ENCODE measurements around the gene TSPAN6. TPM values are rescaled to one million over a fixed set of nuclear protein-coding genes. Genes with fewer than 3 reads are reported as not detected.

TSPAN6 gene
- total RNA-seq, 5 donors from 2014 or later (not counting 1 experiment from before 2014, with no cell fraction given), result 0.91 to 2.1 (median 1.6) TPM

DNA sequence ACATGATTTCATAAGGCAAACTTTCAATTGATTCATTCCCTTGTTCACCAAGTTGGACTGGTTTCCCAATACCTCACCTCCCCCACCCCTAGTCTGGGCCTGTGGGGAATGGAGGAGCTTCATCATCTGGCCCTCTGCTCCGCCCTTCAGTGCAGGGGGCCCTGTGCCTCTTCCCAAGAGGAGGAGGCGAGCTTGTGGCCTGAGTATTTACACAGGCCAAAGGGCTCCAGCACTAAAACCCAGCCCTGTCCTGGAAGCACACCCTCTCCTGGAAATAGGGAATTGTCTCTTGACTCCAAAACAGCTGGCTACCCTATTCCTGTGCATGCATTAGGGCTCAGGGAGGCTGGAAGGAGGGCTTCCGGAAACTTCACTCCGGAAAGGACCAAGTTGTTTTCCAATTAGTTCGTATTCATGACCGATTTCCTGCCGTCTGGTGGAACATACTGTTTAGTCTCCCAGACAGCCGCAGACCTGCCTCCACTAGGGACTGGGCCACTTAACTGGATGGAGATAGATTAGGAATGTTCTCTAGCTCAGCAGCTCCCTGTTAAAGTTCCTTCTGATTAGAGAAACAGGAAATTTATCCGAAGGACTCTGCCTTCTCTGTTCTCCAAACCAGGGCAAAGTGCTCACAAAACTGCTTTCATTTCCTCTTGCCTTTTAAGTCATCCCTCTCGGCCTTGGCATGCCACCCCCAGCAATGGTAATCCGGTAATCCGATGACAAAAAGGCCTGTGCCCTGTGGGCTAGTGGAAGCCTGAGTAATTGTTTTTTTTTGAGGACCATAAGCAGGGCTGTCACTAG is 13.1 kb upstream of the TSPAN6 start:
- Mint-ChIP-seq H3K27ac (no peak overlapping the region), H3K27me3 (peaks cover 7 to 28% of the 10 kb centered on the region in 2 donors), H3K36me3 (no peaks in the 10 kb centered on the region), H3K4me1 (no peaks in the 10 kb centered on the region), H3K4me3 (no peak overlapping the region), H3K9me3 (no peaks in the 10 kb centered on the region)
- Histone ChIP-seq H3K36me3 (ENCODE audit: control insufficient read depth in 2 of 2, extremely low read depth in 1 of 2, insufficient read depth in 1 of 2, low read length in 1 of 2) (no peaks in the 10 kb centered on the region), H3K4me3 (ENCODE audit: control insufficient read depth in 1 of 2, extremely low read depth in 1 of 2, low read length in 1 of 2) (no peak overlapping the region), H3K27me3 (replicated peaks in 1 of 2; ENCODE audit: control insufficient read depth in 2 of 2, extremely low read depth in 1 of 2, insufficient read depth in 2 of 2, low read length in 1 of 2) (peaks cover 0 to 3% of the 10 kb centered on the region in 2 experiments), H3K27ac (ENCODE audit: low read length) (no peak overlapping the region), H3K4me1 (ENCODE audit: control insufficient read depth in 1 of 2, extremely low read depth in 1 of 2, insufficient read depth in 2 of 2, low read length in 2 of 2) (no peaks in the 10 kb centered on the region), H3K9me3 (no peaks in the 10 kb centered on the region)
- ATAC-seq (replicated peaks in 1 of 4) (no peak), DNase-seq (no peak)
- 100% methylated on average over 1 of the region's 12 CpGs for WGBS (ENCODE audit: insufficient coverage)
- POLR2A ChIA-PET, result no interaction called here
- CTCF ChIA-PET, result no interaction called here

GRCh38 chrX:100648458-100649417 is 12.1 kb upstream of the TSPAN6 start:
- ChIA-PET POLR2A (no interaction called here), CTCF (no interaction called here)
- no peaks in the 10 kb centered on the region for H3K4me1 Mint-ChIP-seq
- Histone ChIP-seq H3K4me1 (ENCODE audit: control insufficient read depth in 1 of 2, extremely low read depth in 1 of 2, insufficient read depth in 2 of 2, low read length in 2 of 2) (no peaks in the 10 kb centered on the region), H3K4me3 (ENCODE audit: control insufficient read depth in 1 of 2, extremely low read depth in 1 of 2, low read length in 1 of 2) (no peak overlapping the region), H3K9me3 (no peaks in the 10 kb centered on the region), H3K27ac (ENCODE audit: low read length) (no peak overlapping the region), H3K27me3 (replicated peaks in 1 of 2; ENCODE audit: control insufficient read depth in 2 of 2, extremely low read depth in 1 of 2, insufficient read depth in 2 of 2, low read length in 1 of 2) (peaks cover 0 to 3% of the 10 kb centered on the region in 2 experiments), H3K36me3 (ENCODE audit: control insufficient read depth in 2 of 2, extremely low read depth in 1 of 2, insufficient read depth in 1 of 2, low read length in 1 of 2) (no peaks in the 10 kb centered on the region)
- no peak overlapping the region for H3K4me3 Mint-ChIP-seq
- no peak overlapping the region for H3K27ac Mint-ChIP-seq
- no peak for DNase-seq
- H3K36me3 Mint-ChIP-seq, result no peaks in the 10 kb centered on the region
- no peak for ATAC-seq (replicated peaks in 1 of 4)
- peaks cover 11 to 35% of the 10 kb centered on the region in 2 donors for H3K27me3 Mint-ChIP-seq
- H3K9me3 Mint-ChIP-seq, result no peaks in the 10 kb centered on the region
- WGBS (ENCODE audit: insufficient coverage), result no CpG with 5 or more reads among the region's 8 CpGs

- ChIA-PET CTCF (no interaction called here), POLR2A (no interaction called here)
- 71% methylated on average over 1 of the region's 2 CpGs for WGBS (ENCODE audit: insufficient coverage)
Observed at GRCh38 chrX:100647739-100648138, 11.1 kb upstream of the TSPAN6 start.

GRCh38 chrX:100647095-100647494 is 10.5 kb upstream of the TSPAN6 start:
- ATAC-seq (replicated peaks in 1 of 4) (no peak), DNase-seq (no peak)
- H3K4me3 ChIP-seq (ENCODE audit: control insufficient read depth in 1 of 2, extremely low read depth in 1 of 2, low read length in 1 of 2), result no peak overlapping the region
- no peaks in the 10 kb centered on the region for H3K36me3 Mint-ChIP-seq
- no peaks in the 10 kb centered on the region for H3K9me3 ChIP-seq
- H3K4me1 ChIP-seq (ENCODE audit: control insufficient read depth in 1 of 2, extremely low read depth in 1 of 2, insufficient read depth in 2 of 2, low read length in 2 of 2), result no peaks in the 10 kb centered on the region
- H3K27ac ChIP-seq (ENCODE audit: low read length), result no peak overlapping the region
- H3K27me3 Mint-ChIP-seq, result peaks cover 11 to 37% of the 10 kb centered on the region in 2 donors
- no peaks in the 10 kb centered on the region for H3K4me1 Mint-ChIP-seq
- WGBS (ENCODE audit: insufficient coverage), result no CpG with 5 or more reads among the region's 1 CpG
- H3K27ac Mint-ChIP-seq, result no peak overlapping the region
- ChIA-PET POLR2A (no interaction called here), CTCF (no interaction called here)
- H3K4me3 Mint-ChIP-seq, result no peak overlapping the region
- no peaks in the 10 kb centered on the region for H3K9me3 Mint-ChIP-seq
- H3K27me3 ChIP-seq (replicated peaks in 1 of 2; ENCODE audit: control insufficient read depth in 2 of 2, extremely low read depth in 1 of 2, insufficient read depth in 2 of 2, low read length in 1 of 2), result peaks cover 0 to 3% of the 10 kb centered on the region in 2 experiments
- no peaks in the 10 kb centered on the region for H3K36me3 ChIP-seq (ENCODE audit: control insufficient read depth in 2 of 2, extremely low read depth in 1 of 2, insufficient read depth in 1 of 2, low read length in 1 of 2)

More at GRCh38 chrX:100647739-100648138, 11.1 kb upstream of the TSPAN6 start:
- Histone ChIP-seq H3K27me3 (replicated peaks in 1 of 2; ENCODE audit: control insufficient read depth in 2 of 2, extremely low read depth in 1 of 2, insufficient read depth in 2 of 2, low read length in 1 of 2) (peaks cover 0 to 3% of the 10 kb centered on the region in 2 experiments), H3K4me3 (ENCODE audit: control insufficient read depth in 1 of 2, extremely low read depth in 1 of 2, low read length in 1 of 2) (no peak overlapping the region), H3K27ac (ENCODE audit: low read length) (no peak overlapping the region), H3K36me3 (ENCODE audit: control insufficient read depth in 2 of 2, extremely low read depth in 1 of 2, insufficient read depth in 1 of 2, low read length in 1 of 2) (no peaks in the 10 kb centered on the region), H3K9me3 (no peaks in the 10 kb centered on the region), H3K4me1 (ENCODE audit: control insufficient read depth in 1 of 2, extremely low read depth in 1 of 2, insufficient read depth in 2 of 2, low read length in 2 of 2) (no peaks in the 10 kb centered on the region)
- Mint-ChIP-seq H3K9me3 (no peaks in the 10 kb centered on the region), H3K4me1 (no peaks in the 10 kb centered on the region), H3K27me3 (peaks cover 11 to 35% of the 10 kb centered on the region in 2 donors), H3K4me3 (no peak overlapping the region), H3K27ac (no peak overlapping the region), H3K36me3 (no peaks in the 10 kb centered on the region)
- DNase-seq (no peak), ATAC-seq (replicated peaks in 1 of 4) (no peak)

- H3K36me3 ChIP-seq (ENCODE audit: control insufficient read depth in 2 of 2, extremely low read depth in 1 of 2, insufficient read depth in 1 of 2, low read length in 1 of 2), result no peaks in the 10 kb centered on the region
- ATAC-seq (replicated peaks in 1 of 4) (no peak), DNase-seq (no peak)
- peaks cover 19 to 37% of the 10 kb centered on the region in 2 donors for H3K27me3 Mint-ChIP-seq
- H3K9me3 Mint-ChIP-seq, result no peaks in the 10 kb centered on the region
- no CpG with 5 or more reads among the region's 4 CpGs for WGBS (ENCODE audit: insufficient coverage)
- H3K4me1 Mint-ChIP-seq, result no peaks in the 10 kb centered on the region
- CTCF ChIA-PET, result no interaction called here
- no peaks in the 10 kb centered on the region for H3K4me1 ChIP-seq (ENCODE audit: control insufficient read depth in 1 of 2, extremely low read depth in 1 of 2, insufficient read depth in 2 of 2, low read length in 2 of 2)
- H3K36me3 Mint-ChIP-seq, result no peaks in the 10 kb centered on the region
- POLR2A ChIA-PET, result no interaction called here
- no peaks in the 10 kb centered on the region for H3K9me3 ChIP-seq
- no peak overlapping the region for H3K27ac ChIP-seq (ENCODE audit: low read length)
- peaks cover 0 to 3% of the 10 kb centered on the region in 2 experiments for H3K27me3 ChIP-seq (replicated peaks in 1 of 2; ENCODE audit: control insufficient read depth in 2 of 2, extremely low read depth in 1 of 2, insufficient read depth in 2 of 2, low read length in 1 of 2)
- H3K4me3 Mint-ChIP-seq, result no peak overlapping the region
- peak overlapping the region in 1 of 2 donors; percentile 21 for H3K27ac Mint-ChIP-seq
- no peak overlapping the region for H3K4me3 ChIP-seq (ENCODE audit: control insufficient read depth in 1 of 2, extremely low read depth in 1 of 2, low read length in 1 of 2)
Observed at GRCh38 chrX:100645106-100645505, 8.5 kb upstream of the TSPAN6 start.

- Mint-ChIP-seq H3K27ac (peak within 1 kb of the TSS in 1 of 2 donors; percentile 21), H3K4me3 (no peak within 1 kb of the TSS), H3K36me3 (no peaks in the 10 kb centered on the region), H3K4me1 (no peaks in the 10 kb centered on the region), H3K27me3 (peaks cover 24 to 44% of the 10 kb centered on the region in 2 donors), H3K9me3 (no peaks in the 10 kb centered on the region)
- no peaks in the 10 kb centered on the region for H3K4me1 ChIP-seq (ENCODE audit: control insufficient read depth in 1 of 2, extremely low read depth in 1 of 2, insufficient read depth in 2 of 2, low read length in 2 of 2)
- H3K9me3 ChIP-seq, result no peaks in the 10 kb centered on the region
- H3K36me3 ChIP-seq (ENCODE audit: control insufficient read depth in 2 of 2, extremely low read depth in 1 of 2, insufficient read depth in 1 of 2, low read length in 1 of 2), result no peaks in the 10 kb centered on the region
- ChIA-PET POLR2A (no interaction called here), CTCF (no interaction called here)
- ATAC-seq (replicated peaks in 1 of 4), result no peak
- 72% methylated on average over 2 of the region's 11 CpGs for WGBS (ENCODE audit: insufficient coverage)
- peaks cover 0 to 3% of the 10 kb centered on the region in 2 experiments for H3K27me3 ChIP-seq (replicated peaks in 1 of 2; ENCODE audit: control insufficient read depth in 2 of 2, extremely low read depth in 1 of 2, insufficient read depth in 2 of 2, low read length in 1 of 2)
- no peak within 1 kb of the TSS for H3K4me3 ChIP-seq (ENCODE audit: control insufficient read depth in 1 of 2, extremely low read depth in 1 of 2, low read length in 1 of 2)
- H3K27ac ChIP-seq (ENCODE audit: low read length), result no peak within 1 kb of the TSS
- no peak for DNase-seq
Observed at GRCh38 chrX:100643956-100644860, 7.6 kb upstream of the TSPAN6 start, which contains the start of gene SRPX2. SRPX2 (plus strand) TSS chrX:100644199; CDS start chrX:100646323, 2,124 bp downstream.

Measured in T-cell (primary cell).